GM12874 (cell line): ENCODE data around the gene VAV2.

Source experiments
- CTCF ChIP-seq: IDR thresholded peaks from 2 replicates; pipeline ENCODE4 v1.5.1; 2011; ENCODE audit warnings: low read depth, mild to moderate bottlenecking, control low read depth, low read length, moderate library complexity; ENCODE audit not compliant: insufficient read depth

VAV2 gene

DNA sequence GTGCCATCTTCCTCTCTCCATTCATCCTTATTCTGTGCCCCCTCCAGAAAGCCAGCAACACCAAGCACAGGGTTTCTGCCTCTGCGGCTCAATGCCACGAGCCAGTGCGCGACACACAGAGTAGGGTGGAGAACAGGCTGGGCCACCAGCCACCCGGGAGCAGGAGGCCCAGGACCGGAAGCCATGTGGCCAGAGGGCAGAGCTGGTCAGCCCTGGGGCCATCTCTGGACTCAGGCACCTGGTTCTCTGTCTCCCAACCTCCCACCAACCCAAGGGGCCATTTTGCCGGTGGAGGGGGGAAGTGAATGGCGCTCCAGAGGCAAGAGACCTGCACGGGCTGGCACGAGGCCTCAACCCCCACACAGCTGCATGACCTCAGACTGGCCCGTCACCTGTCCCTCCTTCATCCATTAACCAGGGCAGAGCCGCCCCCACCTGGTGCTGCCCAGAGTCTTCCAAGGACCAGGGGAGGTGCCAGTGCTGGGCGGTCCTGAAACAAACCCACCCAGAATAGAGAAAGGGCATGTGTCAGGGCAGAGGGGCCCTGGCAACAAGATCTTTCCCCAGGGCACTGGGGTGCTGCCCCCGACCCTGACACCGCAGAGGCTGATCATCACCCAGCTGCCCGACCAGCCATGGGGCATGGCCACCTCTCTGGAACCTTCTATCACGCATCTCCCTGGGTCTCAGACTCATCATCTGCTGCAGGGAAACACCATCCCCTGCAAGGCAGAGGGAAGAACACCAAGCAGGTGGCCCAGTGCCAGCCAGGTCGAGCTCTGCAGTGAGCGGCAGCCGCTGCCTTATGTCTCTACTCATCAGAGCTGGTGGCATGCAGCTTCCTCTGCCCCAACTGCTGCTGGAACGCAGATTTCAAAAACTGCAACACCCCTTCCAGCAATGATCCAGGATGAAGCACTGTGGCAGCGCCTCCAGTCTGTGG lies 11.9 kb downstream of the VAV2 start:
- TF ChIP-seq CTCF, result no peak

DNA sequence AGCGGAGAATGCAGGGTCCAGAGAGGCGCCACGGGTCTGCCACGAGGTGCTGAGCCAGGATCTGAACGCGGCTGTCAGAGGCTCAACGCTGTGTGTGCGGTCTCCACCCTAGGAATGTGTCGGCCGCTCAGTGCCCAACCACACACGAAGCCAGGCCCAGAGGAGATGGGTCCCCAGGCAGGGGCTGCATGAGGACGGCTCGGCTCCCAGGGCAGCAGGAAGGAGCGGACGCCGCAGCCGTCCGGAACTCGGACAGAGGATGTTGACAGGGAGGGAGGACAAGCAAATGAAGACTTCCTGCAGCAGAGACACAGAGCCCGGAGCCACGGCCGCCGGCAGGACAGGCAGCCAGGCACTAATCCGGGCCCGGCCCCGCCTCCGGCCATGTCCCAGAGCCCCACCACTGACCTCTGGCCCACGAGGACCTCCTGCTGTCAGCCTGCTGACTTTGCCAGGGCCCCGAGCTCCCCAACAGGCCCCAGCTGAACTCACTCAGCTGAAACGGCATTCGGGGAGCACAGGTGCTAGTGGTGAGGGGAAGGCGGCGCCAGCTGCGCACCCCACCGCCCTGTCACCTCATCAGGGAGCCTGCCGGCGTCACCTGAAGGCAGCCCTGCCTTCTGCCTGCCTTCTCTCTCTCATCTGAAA lies 12.7 kb downstream of the VAV2 start:
- TF ChIP-seq CTCF, result no peak

DNA sequence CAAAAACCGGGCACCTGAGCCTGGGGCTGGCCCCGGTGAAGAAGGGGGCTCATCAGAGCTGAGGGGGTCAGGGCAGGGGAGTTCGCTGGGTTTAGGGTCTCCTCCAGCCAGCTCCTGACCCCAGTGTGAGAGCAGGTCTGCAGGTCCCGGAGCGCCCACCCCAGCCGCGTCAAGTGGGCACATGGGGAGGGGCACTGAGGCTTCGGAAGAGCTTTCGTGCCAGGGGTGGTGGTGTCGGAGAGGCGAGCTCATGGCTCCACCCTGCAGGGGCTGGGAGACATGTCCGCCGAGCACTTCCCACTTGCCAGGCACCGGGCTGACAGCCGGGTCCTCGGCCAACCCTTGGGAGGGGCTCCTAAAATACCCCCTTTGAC lies 13.2 kb downstream of the VAV2 start:
- no peak for TF ChIP-seq CTCF

DNA sequence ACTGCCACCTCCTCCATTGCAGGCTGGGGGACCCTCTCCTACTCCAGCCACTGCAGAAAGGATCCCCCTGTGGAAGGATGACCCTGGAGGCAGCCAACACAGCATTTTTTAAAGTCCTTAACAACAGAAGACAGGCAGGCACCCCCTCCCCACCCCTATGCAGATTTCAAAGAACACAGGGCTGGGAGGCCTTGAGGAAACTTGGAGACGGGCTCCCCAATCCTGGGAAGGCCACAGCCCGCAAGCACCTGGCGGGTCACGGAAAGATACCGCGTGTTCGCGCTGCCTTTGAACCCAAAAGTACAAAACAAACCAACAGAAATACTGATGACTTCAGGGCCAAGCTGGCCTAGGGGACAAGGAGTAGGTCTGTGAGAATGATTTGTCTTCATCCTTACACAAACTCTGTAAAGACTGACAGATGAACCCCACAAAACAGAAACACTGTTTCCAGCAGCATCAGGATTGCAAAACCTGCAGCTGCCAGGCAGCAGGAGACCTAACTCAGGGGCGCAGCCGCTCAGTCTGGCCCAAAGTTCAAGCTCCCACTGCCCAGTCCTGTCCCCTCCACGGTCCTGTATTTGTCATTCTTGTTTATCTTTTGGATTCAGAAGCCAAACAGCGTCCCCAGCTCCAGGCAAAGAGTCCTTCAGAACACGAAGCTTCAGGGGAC lies 13.8 kb downstream of the VAV2 start:
- TF ChIP-seq CTCF, result no peak

DNA sequence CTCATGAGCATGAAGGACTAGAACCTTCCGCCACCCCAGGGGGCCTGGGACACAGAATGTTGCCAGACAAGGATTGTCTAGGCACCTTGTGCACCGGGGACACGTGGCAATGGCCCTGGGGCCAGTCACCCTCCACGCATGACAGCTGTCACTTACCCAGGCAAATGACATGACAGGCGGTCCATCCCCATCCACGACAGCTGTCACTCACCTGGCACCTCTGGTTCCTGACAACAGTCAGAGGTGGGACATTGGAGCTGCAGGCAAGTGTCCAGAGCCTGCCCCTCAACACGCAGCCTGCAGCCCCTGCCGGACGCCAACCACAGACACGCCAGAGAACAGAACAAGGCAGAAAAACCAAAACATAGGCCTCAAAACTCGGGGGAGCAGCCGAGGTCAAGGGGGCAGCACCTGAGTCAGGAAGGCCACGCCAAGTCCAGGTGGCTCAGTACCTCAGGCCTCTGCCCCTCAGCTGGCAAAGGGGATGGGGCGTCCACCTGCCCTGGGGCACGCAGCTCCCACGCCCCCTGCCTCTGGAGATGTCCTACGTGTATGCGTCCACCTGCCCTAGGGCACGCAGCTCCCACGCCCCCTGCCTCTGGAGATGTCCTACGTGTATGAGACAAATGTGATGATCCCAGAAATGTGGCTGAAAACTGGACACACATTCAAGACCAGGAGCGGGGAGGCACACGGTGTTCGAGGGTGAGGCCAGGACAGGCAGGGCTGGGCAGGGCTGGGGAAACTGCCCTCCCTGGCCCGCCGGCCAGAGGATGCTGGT lies 14.5 kb downstream of the VAV2 start:
- TF ChIP-seq CTCF, result no peak

GRCh38 chr9:133976887-133977286 lies 15.2 kb downstream of the VAV2 start:
- TF ChIP-seq CTCF, result no peak
